Natural killer cell (primary cell): ENCODE results near the gene RTKN2. TPM values are rescaled to one million over a fixed set of nuclear protein-coding genes. Genes with fewer than 3 reads are reported as not detected.

Experiments
- ATAC-seq, 3 donors: fragments of 150-1000 bp in 2 of 3; fragments of 200-7000 bp in 1 of 3; cut with Tn5 transposase; 1 replicate in 1 of 3; 2 replicates in 2 of 3; pipeline ENCODE4 v1.10.0; 2021; ENCODE audit warnings: mild to moderate bottlenecking in 2 of 3, moderate library complexity in 2 of 3
- DNase-seq, 2 donors: peaks; one replicate each; pipeline versions ENCODE4 v3.0.0 to v3.0.0-alpha.2; 2013 to 2021; ENCODE audit warnings: mixed read lengths in 1 of 2
- H3K27ac ChIP-seq: one replicate; pipeline ENCODE4 v1.5.1; 2013; ENCODE audit warnings: mild to moderate bottlenecking, low read length
- H3K27me3 ChIP-seq: one replicate; pipeline ENCODE4 v1.6.1; 2013; ENCODE audit warnings: low read length; ENCODE audit not compliant: control insufficient read depth, insufficient read depth
- H3K36me3 ChIP-seq: one replicate; pipeline ENCODE4 v1.6.1; 2013; ENCODE audit warnings: low read length; ENCODE audit not compliant: control insufficient read depth, insufficient read depth
- H3K4me1 ChIP-seq: one replicate; pipeline ENCODE4 v1.6.1; 2013; ENCODE audit warnings: low read length; ENCODE audit not compliant: control insufficient read depth, insufficient read depth
- H3K4me3 ChIP-seq: one replicate; pipeline ENCODE4 v1.5.1; 2013; ENCODE audit warnings: low read length
- H3K9me3 ChIP-seq: one replicate; pipeline ENCODE4 v1.6.1; 2013; ENCODE audit warnings: low read length; ENCODE audit not compliant: control insufficient read depth, insufficient read depth
- H3K27ac Mint-ChIP-seq, 2 donors: one replicate each; pipeline ENCODE4 v1.8.0; 2022; ENCODE audit warnings: mild to moderate bottlenecking in 2 of 2, mixed read lengths in 2 of 2, moderate library complexity in 1 of 2
- H3K27me3 Mint-ChIP-seq, 2 donors: one replicate each; pipeline ENCODE4 v1.8.0; 2022; ENCODE audit warnings: low read depth in 2 of 2, mixed read lengths in 2 of 2
- H3K36me3 Mint-ChIP-seq: one replicate; pipeline ENCODE4 v1.8.0; 2022; ENCODE audit warnings: mixed read lengths
- H3K4me1 Mint-ChIP-seq, 2 donors: one replicate each; pipeline ENCODE4 v1.8.0; 2022; ENCODE audit warnings: mixed read lengths in 2 of 2
- H3K4me3 Mint-ChIP-seq: one replicate; pipeline ENCODE4 v1.8.0; 2022; ENCODE audit warnings: mild to moderate bottlenecking, moderate library complexity, mixed read lengths
- H3K9me3 Mint-ChIP-seq, 2 donors: one replicate each; pipeline ENCODE4 v1.8.0; 2022; ENCODE audit warnings: mixed read lengths in 2 of 2
- CTCF ChIP-seq: fragments of 200-600 bp; IDR thresholded peaks from one replicate; pipeline ENCODE4 v1.8.0; 2022; ENCODE audit warnings: antibody characterized with exemption
- WGBS: methylation state at CpG from one replicate; pipeline ENCODE4 v1.1.7; 2013; ENCODE audit warnings: missing lambda C conversion rate; ENCODE audit not compliant: insufficient coverage; 5-methylcytosine and 5-hydroxymethylcytosine counted together
- intact Hi-C: fragments of 100-400 bp; cut with micrococcal nuclease; formaldehyde crosslinking; loops from one replicate; pipeline ENCODE4 v1.14.2; 2022
- total RNA-seq, 4 donors: library from RNA; stranded (reverse); fragments of 120-200 nt in 1 of 4; gene quantifications; one replicate each; pipeline versions ENCODE4 v1.2.3 to v1.2.4, GENCODE V29; 2013 to 2022

The RTKN2 gene
- total RNA-seq, 3 donors from 2014 or later (not counting 1 experiment from before 2014, with no cell fraction given): 0.31 to 0.61 (median 0.33) TPM

GRCh38 chr10:62261666-62262065, 7.0 kb downstream of the RTKN2 start:
- Mint-ChIP-seq H3K27ac (no peak overlapping the region), H3K36me3 (no peaks in the 10 kb centered on the region), H3K27me3 (no peaks in the 10 kb centered on the region), H3K4me3 (no peak overlapping the region), H3K9me3 (no peaks in the 10 kb centered on the region), H3K4me1 (peaks cover 5 to 6% of the 10 kb centered on the region in 2 donors)
- no peak overlapping the region for H3K27ac ChIP-seq
- ATAC-seq (no peak), DNase-seq (no peak)
- intact Hi-C loops: loop anchor here (5.0 to 10.0 kb wide), 2 partner anchors 121 to 823 kb away; no protein-coding TSS in a partner anchor
- no peaks in the 10 kb centered on the region for H3K9me3 ChIP-seq
- H3K4me3 ChIP-seq: no peak overlapping the region
- no peaks in the 10 kb centered on the region for H3K36me3 ChIP-seq
- no peaks in the 10 kb centered on the region for H3K27me3 ChIP-seq
- H3K4me1 ChIP-seq: no peaks in the 10 kb centered on the region
- TF ChIP-seq CTCF: no peak

- ATAC-seq (no peak), DNase-seq (no peak)
- TF ChIP-seq CTCF: no peak
- peaks cover 4 to 5% of the 10 kb centered on the region in 2 donors for H3K4me1 Mint-ChIP-seq
- no peak overlapping the region for H3K27ac ChIP-seq
- H3K27ac Mint-ChIP-seq: no peak overlapping the region
- no peak overlapping the region for H3K4me3 Mint-ChIP-seq
- no peak overlapping the region for H3K4me3 ChIP-seq
- no peaks in the 10 kb centered on the region for H3K27me3 ChIP-seq
- H3K36me3 Mint-ChIP-seq: no peaks in the 10 kb centered on the region
- intact Hi-C loops: loop anchor here (5.0 to 10.0 kb wide), 2 partner anchors 122 to 825 kb away; no protein-coding TSS in a partner anchor
- H3K4me1 ChIP-seq: no peaks in the 10 kb centered on the region
- no peaks in the 10 kb centered on the region for H3K9me3 ChIP-seq
- H3K36me3 ChIP-seq: no peaks in the 10 kb centered on the region
- no peaks in the 10 kb centered on the region for H3K9me3 Mint-ChIP-seq
- WGBS: 100% methylated on average over 1 of the region's 1 CpG
- H3K27me3 Mint-ChIP-seq: no peaks in the 10 kb centered on the region
Observed at GRCh38 chr10:62259998-62260397, 8.6 kb downstream of the RTKN2 start.

GRCh38 chr10:62259456-62259855, 9.2 kb downstream of the RTKN2 start:
- ATAC-seq (no peak), DNase-seq (no peak)
- Mint-ChIP-seq H3K4me3 (no peak overlapping the region), H3K27ac (no peak overlapping the region), H3K27me3 (no peaks in the 10 kb centered on the region), H3K36me3 (no peaks in the 10 kb centered on the region), H3K4me1 (no peaks in the 10 kb centered on the region), H3K9me3 (no peaks in the 10 kb centered on the region)
- no peaks in the 10 kb centered on the region for H3K27me3 ChIP-seq
- H3K27ac ChIP-seq: no peak overlapping the region
- TF ChIP-seq CTCF: no peak
- intact Hi-C loops: no loop called here
- no peak overlapping the region for H3K4me3 ChIP-seq
- H3K9me3 ChIP-seq: no peaks in the 10 kb centered on the region
- 69% methylated on average over 4 of the region's 4 CpGs for WGBS
- no peaks in the 10 kb centered on the region for H3K36me3 ChIP-seq
- no peaks in the 10 kb centered on the region for H3K4me1 ChIP-seq

- no peaks in the 10 kb centered on the region for H3K9me3 Mint-ChIP-seq
- H3K27me3 Mint-ChIP-seq: no peaks in the 10 kb centered on the region
- H3K27ac Mint-ChIP-seq: no peak overlapping the region
- Histone ChIP-seq H3K4me1 (no peaks in the 10 kb centered on the region), H3K27me3 (no peaks in the 10 kb centered on the region), H3K9me3 (no peaks in the 10 kb centered on the region), H3K4me3 (no peak overlapping the region), H3K36me3 (no peaks in the 10 kb centered on the region), H3K27ac (no peak overlapping the region)
- intact Hi-C loops: no loop called here
- H3K36me3 Mint-ChIP-seq: no peaks in the 10 kb centered on the region
- no peak overlapping the region for H3K4me3 Mint-ChIP-seq
- TF ChIP-seq CTCF: no peak
- no peak for DNase-seq
- no peak for ATAC-seq
- 100% methylated on average over 1 of the region's 3 CpGs for WGBS
- no peaks in the 10 kb centered on the region for H3K4me1 Mint-ChIP-seq
Observed at GRCh38 chr10:62258926-62259325, 9.7 kb downstream of the RTKN2 start.
